SK-N-SH (cell line): ENCODE data around the gene LYRM2. TPM values are rescaled to one million over a fixed set of nuclear protein-coding genes. Genes with fewer than 3 reads are reported as not detected.

Experiments used
- CTCF ChIA-PET: fragments of 300-600, 350-600 bp; formaldehyde crosslinking; extraction: SDS; loops from one replicate; lab custom pipeline; 2021; lab: Yijun Ruan, JAX
- POLR2A ChIA-PET: fragments of 350-600 bp; sonication (Branson Sonifier 250); formaldehyde crosslinking; extraction: SDS; loops from one replicate; lab custom pipeline; 2020; ENCODE audit warnings: antibody characterized with exemption, inconsistent platforms; lab: Yijun Ruan, JAX
- DNase-seq: peaks from one replicate; pipeline ENCODE4 v3.0.0; 2012
- H2AFZ ChIP-seq: fragments of 200-600 bp; sonication (generic); 2 replicates; pipeline ENCODE4 v1.8.1; 2016; ENCODE audit warnings: antibody characterized with exemption, mild to moderate bottlenecking, low read depth
- H3F3A ChIP-seq: fragments of 200-600 bp; sonication (generic); replicated peaks from 2 replicates; pipeline ENCODE3; 2016; ENCODE audit warnings: antibody characterized with exemption, mild to moderate bottlenecking; ENCODE audit not compliant: insufficient read depth
- H3K27ac ChIP-seq, 2 experiments: fragments of 200-500 bp in 1 of 2; fragments of 200-600 bp in 1 of 2; sonication (Bioruptor generic) in 1 of 2; sonication (generic), shearing (Covaris generic) in 1 of 2; 2 replicates each; pipeline versions ENCODE4 v1.5.1 to v1.6.1; 2014 to 2016; ENCODE audit warnings: low read depth in 2 of 2, inconsistent platforms in 1 of 2, low read length in 1 of 2, mild to moderate bottlenecking in 1 of 2, mixed read lengths in 1 of 2
- H3K27me3 ChIP-seq: fragments of 200-600 bp; sonication (generic), shearing (Covaris generic); 2 replicates; pipeline ENCODE4 v1.6.1; 2016; ENCODE audit warnings: mixed run types; ENCODE audit not compliant: insufficient read depth
- H3K36me3 ChIP-seq, 2 experiments: fragments of 200-500 bp in 1 of 2; fragments of 200-600 bp in 1 of 2; sonication (Bioruptor generic) in 1 of 2; sonication (generic) in 1 of 2; replicated peaks in 1 of 2; 2 replicates each; pipeline versions ENCODE3 to v1.5.1; 2014 to 2016; ENCODE audit warnings: low read length in 1 of 2, mild to moderate bottlenecking in 1 of 2; ENCODE audit not compliant: insufficient read depth in 2 of 2, control insufficient read depth in 1 of 2
- H3K4me1 ChIP-seq, 2 experiments: fragments of 200-500 bp in 1 of 2; fragments of 200-600 bp in 1 of 2; sonication (Bioruptor generic) in 1 of 2; sonication (generic), shearing (Covaris generic) in 1 of 2; 2 replicates each; pipeline versions ENCODE4 v1.5.1 to v1.6.1; 2014 to 2016; ENCODE audit warnings: low read depth in 1 of 2, low read length in 1 of 2, mixed run types in 1 of 2; ENCODE audit not compliant: insufficient read depth in 2 of 2, control insufficient read depth in 1 of 2
- H3K4me2 ChIP-seq: fragments of 200-600 bp; sonication (generic), shearing (Covaris generic); 2 replicates; pipeline ENCODE4 v1.6.1; 2017; ENCODE audit warnings: mixed run types
- H3K4me3 ChIP-seq, 2 experiments: fragments of 200-500 bp in 1 of 2; fragments of 200-600 bp in 1 of 2; sonication (Bioruptor generic) in 1 of 2; sonication (generic), shearing (Covaris generic) in 1 of 2; 2 replicates each; pipeline versions ENCODE4 v1.5.1 to v1.8.1; 2014 to 2016; ENCODE audit warnings: low read depth in 2 of 2, inconsistent platforms in 1 of 2, low read length in 1 of 2, mild to moderate bottlenecking in 1 of 2, mixed read lengths in 1 of 2, moderate library complexity in 1 of 2
- H3K79me2 ChIP-seq: fragments of 200-600 bp; sonication (generic); 2 replicates; pipeline ENCODE4 v1.8.1; 2017; ENCODE audit warnings: mild to moderate bottlenecking; ENCODE audit not compliant: insufficient read depth
- H3K9ac ChIP-seq: fragments of 200-600 bp; sonication (generic); 2 replicates; pipeline ENCODE4 v1.6.1; 2017; ENCODE audit warnings: mixed run types
- H3K9me2 ChIP-seq: fragments of 200-600 bp; sonication (generic); 2 replicates; pipeline ENCODE4 v1.6.1; 2017; ENCODE audit warnings: mixed run types
- H3K9me3 ChIP-seq: fragments of 200-600 bp; sonication (generic); 2 replicates; pipeline ENCODE4 v1.6.1; 2017; ENCODE audit warnings: mixed run types, mild to moderate bottlenecking, moderate library complexity
- H4K20me1 ChIP-seq: fragments of 200-600 bp; sonication (generic); 2 replicates; pipeline ENCODE4 v1.6.1; 2017; ENCODE audit warnings: mild to moderate bottlenecking, mixed run types; ENCODE audit not compliant: insufficient read depth
- CHD2 ChIP-seq: fragments of 150-350 bp; IDR thresholded peaks from 2 replicates; pipeline ENCODE4 v1.6.1; 2018; ENCODE audit warnings: low read length; ENCODE audit not compliant: partially characterized antibody
- CTCF ChIP-seq: fragments of 200-600 bp; sonication (generic); IDR thresholded peaks from 2 replicates; pipeline ENCODE4 v1.6.1; 2017; ENCODE audit warnings: antibody characterized with exemption, mild to moderate bottlenecking, moderate library complexity
- ELF1 ChIP-seq: IDR thresholded peaks from 2 replicates; pipeline ENCODE4 v1.4.0; 2012
- EP300 ChIP-seq, 2 experiments: IDR thresholded peaks; 2 replicates each; pipeline versions ENCODE4 v1.4.0 to v1.6.1; 2012; ENCODE audit warnings: borderline replicate concordance in 1 of 2, low read depth in 1 of 2, low read length in 1 of 2
- FOXJ3 ChIP-seq: sonication (generic); formaldehyde crosslinking; IDR thresholded peaks from 2 replicates; pipeline ENCODE4 v1.5.1; 2020; ENCODE audit warnings: mild to moderate bottlenecking, missing genetic modification reagents
- GABPA ChIP-seq: IDR thresholded peaks from 2 replicates; pipeline ENCODE4 v1.4.0; 2012; ENCODE audit warnings: low read depth, mild to moderate bottlenecking
- GATA2 ChIP-seq: sonication (generic); formaldehyde crosslinking; IDR thresholded peaks from 2 replicates; pipeline ENCODE4 v1.5.0; 2020; ENCODE audit warnings: mild to moderate bottlenecking, missing genetic modification reagents
- IRF3 ChIP-seq: fragments of 150-350 bp; IDR thresholded peaks from 2 replicates; pipeline ENCODE4 v1.6.1; 2016; ENCODE audit warnings: mild to moderate bottlenecking, low read depth, low read length
- MAX ChIP-seq: IDR thresholded peaks from 2 replicates; pipeline ENCODE4 v1.4.0; 2012; ENCODE audit warnings: low read depth
- PBX3 ChIP-seq: IDR thresholded peaks from 2 replicates; pipeline ENCODE4; 2012
- POLR2AphosphoS5 ChIP-seq: IDR thresholded peaks from 2 replicates; pipeline ENCODE4 v1.6.1; 2012; ENCODE audit warnings: low read depth, low read length
- RAD21 ChIP-seq: IDR thresholded peaks from 2 replicates; pipeline ENCODE4 v1.6.1; 2012; ENCODE audit warnings: mild to moderate bottlenecking, low read length
- RCOR1 ChIP-seq: fragments of 150-350 bp; IDR thresholded peaks from 2 replicates; pipeline ENCODE4 v1.6.1; 2017; ENCODE audit warnings: antibody characterized with exemption, low read length
- SMC3 ChIP-seq: IDR thresholded peaks from 2 replicates; pipeline ENCODE4 v1.6.1; 2012; ENCODE audit warnings: low read depth, low read length, improper control_type of control experiment
- TAF1 ChIP-seq: IDR thresholded peaks from 2 replicates; pipeline ENCODE4 v1.6.1; 2012; ENCODE audit warnings: low read depth, mild to moderate bottlenecking, low read length, moderate library complexity, borderline replicate concordance
- TEAD4 ChIP-seq: IDR thresholded peaks from 2 replicates; pipeline ENCODE4 v1.4.0; 2012; ENCODE audit warnings: mild to moderate bottlenecking, borderline replicate concordance; ENCODE audit not compliant: insufficient read depth
- USF1 ChIP-seq: IDR thresholded peaks from 2 replicates; pipeline ENCODE4 v1.4.0; 2012; ENCODE audit warnings: low read depth, borderline replicate concordance
- WGBS: methylation state at CpG from one replicate; pipeline ENCODE4 v1.1.6; 2017; ENCODE audit warnings: low lambda C conversion rate; 5-methylcytosine and 5-hydroxymethylcytosine counted together
- polyA plus RNA-seq, 3 experiments: library from polyadenylated mRNA; depleted of rRNA; stranded (reverse); fragments of >200 nt; gene quantifications; 2 replicates each; pipeline ENCODE4 v1.2.3, GENCODE V29; 2012

The LYRM2 gene
- polyA plus RNA-seq, 1 of the 3 experiments (the other 2 are of a cell fraction), result 14.5 TPM

- Histone ChIP-seq H3K4me2 (no peak overlapping the region), H3F3A (no peaks in the 10 kb centered on the region), H3K79me2 (no peaks in the 10 kb centered on the region), H3K4me3 (no peak overlapping the region; a peak in 1 of 4 replicates), H4K20me1 (no peaks in the 10 kb centered on the region), H3K9ac (no peak overlapping the region), H3K9me3 (no peaks in the 10 kb centered on the region), H3K9me2 (no peaks in the 10 kb centered on the region), H3K36me3 (no peaks in the 10 kb centered on the region), H3K27ac (no peak overlapping the region), H2AFZ (no peak overlapping the region), H3K27me3 (no peaks in the 10 kb centered on the region), H3K4me1 (no peaks in the 10 kb centered on the region)
- ChIA-PET POLR2A (no interaction called here), CTCF (interaction anchor here (1.0 to 1.8 kb wide), 4 partner anchors 14 to 238 kb away, joined by 3 to 4 read pairs (median 4); no protein-coding TSS in a partner anchor)
- WGBS, result 80% methylated on average over 11 of the region's 11 CpGs
- TF ChIP-seq TEAD4 (no peak), PBX3 (no peak), CTCF (peak; percentile 60), SMC3 (peak; percentile 44), GABPA (no peak), RAD21 (peak; percentile 36)
- peak; percentile 46 for DNase-seq
Observed at GRCh38 chr6:89610149-89610642, 28.4 kb downstream of the LYRM2 start.

- Histone ChIP-seq H3K79me2 (no peaks in the 10 kb centered on the region), H3K9me3 (no peaks in the 10 kb centered on the region), H3K4me1 (no peaks in the 10 kb centered on the region), H3K27ac (no peak overlapping the region), H3K36me3 (no peaks in the 10 kb centered on the region), H2AFZ (no peak overlapping the region), H3K27me3 (no peaks in the 10 kb centered on the region), H3K9me2 (no peaks in the 10 kb centered on the region), H3K9ac (no peak overlapping the region), H3F3A (no peaks in the 10 kb centered on the region), H3K4me2 (no peak overlapping the region), H4K20me1 (no peaks in the 10 kb centered on the region), H3K4me3 (no peak overlapping the region)
- no peak for TF ChIP-seq FOXJ3 (CRISPR knock-in tag)
- TF ChIP-seq TEAD4, result no peak
- no peak for TF ChIP-seq RCOR1
- DNase-seq, result no peak
- ChIA-PET CTCF (no interaction called here), POLR2A (no interaction called here)
- 63% methylated on average over 4 of the region's 5 CpGs for WGBS
Observed at GRCh38 chr6:89605861-89606260, 32.7 kb downstream of the LYRM2 start.

GRCh38 chr6:89604653-89605052, 33.9 kb downstream of the LYRM2 start:
- H3K27me3 ChIP-seq, result no peaks in the 10 kb centered on the region
- H3K79me2 ChIP-seq, result no peaks in the 10 kb centered on the region
- H3K4me1 ChIP-seq, result no peaks in the 10 kb centered on the region
- DNase-seq, result no peak
- WGBS, result 67% methylated on average over 4 of the region's 5 CpGs
- H3K9ac ChIP-seq, result no peak overlapping the region
- H3K4me2 ChIP-seq, result no peak overlapping the region
- H3K27ac ChIP-seq, result no peak overlapping the region
- H3F3A ChIP-seq, result no peaks in the 10 kb centered on the region
- CTCF ChIA-PET, result interaction anchor here (1.2 to 1.9 kb wide), 5 partner anchors 13 to 237 kb away, joined by 3 to 7 read pairs (median 4); no protein-coding TSS in a partner anchor
- H2AFZ ChIP-seq, result no peak overlapping the region
- H3K9me2 ChIP-seq, result no peaks in the 10 kb centered on the region
- H3K9me3 ChIP-seq, result no peaks in the 10 kb centered on the region
- H3K4me3 ChIP-seq, result no peak overlapping the region
- POLR2A ChIA-PET, result no interaction called here
- H4K20me1 ChIP-seq, result no peaks in the 10 kb centered on the region
- no peaks in the 10 kb centered on the region for H3K36me3 ChIP-seq
- TF ChIP-seq GATA2 (CRISPR knock-in tag), result no peak
- TF ChIP-seq EP300 (IDR thresholded peaks at IDR 0.05; ENCODE audit: borderline replicate concordance in 1 of 2, low read depth in 1 of 2, low read length in 1 of 2), result no peak
- TF ChIP-seq TAF1, result no peak
- TF ChIP-seq GABPA, result no peak
- no peak for TF ChIP-seq MAX
- no peak for TF ChIP-seq IRF3
- TF ChIP-seq POLR2AphosphoS5, result no peak
- TF ChIP-seq TEAD4, result no peak
- no peak for TF ChIP-seq USF1
- no peak for TF ChIP-seq ELF1
- TF ChIP-seq CHD2, result no peak
- no peak for TF ChIP-seq RAD21
